ENCODE data around the gene GC.

DNA sequence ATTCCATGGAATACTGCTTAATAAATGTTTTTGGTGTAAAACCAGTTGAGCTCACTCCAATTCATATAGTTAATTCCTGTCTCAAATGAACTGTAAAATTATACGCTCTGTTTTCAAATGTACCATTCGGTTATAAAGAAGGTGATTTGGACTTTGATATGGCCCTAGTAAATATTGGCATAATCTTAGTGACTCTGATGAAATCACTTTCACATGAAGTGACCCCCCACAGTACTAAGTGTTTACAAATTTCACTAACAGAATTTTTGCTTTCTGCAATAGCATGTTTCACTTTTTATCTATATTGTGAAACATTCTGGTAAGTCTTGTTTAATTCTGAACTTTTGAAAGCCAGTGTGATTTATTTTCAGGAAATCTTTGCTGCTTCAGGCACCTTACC is 10.9 kb downstream of the GC start:
- TF ChIP-seq EZH2 (IDR thresholded peaks at IDR 0.05; ENCODE audit: insufficient read depth, poor library complexity, severe bottlenecking), result no peak
- TF ChIP-seq EZH2phosphoT487 (IDR thresholded peaks at IDR 0.05; ENCODE audit: insufficient read depth, low read depth), result no peak

Measured in GM23248 (cell line).